SK-N-SH treated with all-trans-retinoic acid at 6 μM for 48 hours (cell line): ENCODE results near the gene TPH1.

Source experiments
- ATAC-seq: fragments of 200-7000 bp; cut with Tn5 transposase; 3 replicates; pipeline ENCODE4 v1.9.1; 2020; ENCODE audit warnings: mild to moderate bottlenecking, moderate library complexity
- BACH2 ChIP-seq: fragments of 250-450 bp; sonication (Bioruptor Pico); IDR thresholded peaks from 2 replicates; pipeline ENCODE4 v1.9.0; 2021; ENCODE audit warnings: mild to moderate bottlenecking, borderline replicate concordance
- CSDC2 ChIP-seq: fragments of 250-450 bp; sonication (Bioruptor Pico); IDR thresholded peaks from 2 replicates; pipeline ENCODE4 v1.5.0; 2020; ENCODE audit warnings: mild to moderate bottlenecking, moderate library complexity
- ESRRG ChIP-seq: fragments of 250-450 bp; sonication (Bioruptor Pico); IDR thresholded peaks from 2 replicates; pipeline ENCODE4 v1.6.1; 2021; ENCODE audit warnings: mild to moderate bottlenecking
- GLIS3 ChIP-seq: fragments of 250-450 bp; sonication (Bioruptor Pico); IDR thresholded peaks from 2 replicates; pipeline ENCODE4 v1.5.0; 2020; ENCODE audit warnings: mild to moderate bottlenecking, moderate library complexity
- PPARA ChIP-seq: fragments of 250-450 bp; sonication (Bioruptor Pico); IDR thresholded peaks from 2 replicates; pipeline ENCODE4 v1.5.0; 2020; ENCODE audit warnings: mild to moderate bottlenecking, borderline replicate concordance
- RARB ChIP-seq: fragments of 250-450 bp; sonication (Bioruptor Pico); IDR thresholded peaks from 2 replicates; pipeline ENCODE4 v1.8.0; 2021; ENCODE audit warnings: mild to moderate bottlenecking, moderate library complexity
- SNAI2 ChIP-seq: fragments of 250-450 bp; sonication (Bioruptor Pico); IDR thresholded peaks from 2 replicates; pipeline ENCODE4 v1.5.0; 2020; ENCODE audit warnings: mild to moderate bottlenecking, moderate library complexity
- ZC3H10 ChIP-seq: fragments of 250-450 bp; sonication (Bioruptor Pico); IDR thresholded peaks from 2 replicates; pipeline ENCODE4 v1.5.1; 2021; ENCODE audit warnings: mild to moderate bottlenecking, moderate library complexity
- ZFP3 ChIP-seq: fragments of 250-450 bp; sonication (Bioruptor Pico); IDR thresholded peaks from 2 replicates; pipeline ENCODE4 v1.5.0; 2020; ENCODE audit warnings: mild to moderate bottlenecking, moderate library complexity
- ZFP30 ChIP-seq: fragments of 450-650 bp; formaldehyde crosslinking; IDR thresholded peaks from 2 replicates; pipeline ENCODE4 v1.5.0; 2022; ENCODE audit warnings: mild to moderate bottlenecking, moderate library complexity
- ZNF565 ChIP-seq: fragments of 450-650 bp; formaldehyde crosslinking; conservative IDR thresholded peaks from 2 replicates; pipeline ENCODE4 v1.5.0; 2020; ENCODE audit warnings: low read depth, mild to moderate bottlenecking, moderate library complexity
- ZNF70 ChIP-seq: fragments of 450-650 bp; formaldehyde crosslinking; IDR thresholded peaks from 2 replicates; pipeline ENCODE4 v1.5.0; 2020; ENCODE audit warnings: mild to moderate bottlenecking, moderate library complexity
- ZNF8 ChIP-seq: fragments of 450-650 bp; formaldehyde crosslinking; IDR thresholded peaks from 2 replicates; pipeline ENCODE4 v1.5.0; 2020; ENCODE audit warnings: mild to moderate bottlenecking, moderate library complexity
- TF ChIP-seq, protein P1 (sequence below): fragments of 250-450 bp; sonication (Bioruptor Pico); IDR thresholded peaks from 2 replicates; pipeline ENCODE4 v1.5.0; 2020; ENCODE audit warnings: mild to moderate bottlenecking, moderate library complexity
- TF ChIP-seq, protein P2 (sequence below): fragments of 250-450 bp; sonication (Bioruptor Pico); IDR thresholded peaks from 2 replicates; pipeline ENCODE4 v1.5.1; 2021; ENCODE audit warnings: mild to moderate bottlenecking, moderate library complexity
- TF ChIP-seq, protein P3 (sequence below): fragments of 250-450 bp; sonication (Bioruptor Pico); IDR thresholded peaks from 2 replicates; pipeline ENCODE4 v1.5.1; 2020; ENCODE audit warnings: low read depth, mild to moderate bottlenecking, moderate library complexity
- TF ChIP-seq, protein P4 (sequence below): fragments of 250-450 bp; sonication (Bioruptor Pico); IDR thresholded peaks from 2 replicates; pipeline ENCODE4 v1.8.0; 2020; ENCODE audit warnings: mild to moderate bottlenecking, moderate library complexity, borderline replicate concordance
- TF ChIP-seq, protein P5 (sequence below): fragments of 250-450 bp; sonication (Bioruptor Pico); IDR thresholded peaks from 2 replicates; pipeline ENCODE4 v1.8.0; 2021; ENCODE audit warnings: low read depth, mild to moderate bottlenecking, moderate library complexity, borderline replicate concordance

TPH1 gene

DNA sequence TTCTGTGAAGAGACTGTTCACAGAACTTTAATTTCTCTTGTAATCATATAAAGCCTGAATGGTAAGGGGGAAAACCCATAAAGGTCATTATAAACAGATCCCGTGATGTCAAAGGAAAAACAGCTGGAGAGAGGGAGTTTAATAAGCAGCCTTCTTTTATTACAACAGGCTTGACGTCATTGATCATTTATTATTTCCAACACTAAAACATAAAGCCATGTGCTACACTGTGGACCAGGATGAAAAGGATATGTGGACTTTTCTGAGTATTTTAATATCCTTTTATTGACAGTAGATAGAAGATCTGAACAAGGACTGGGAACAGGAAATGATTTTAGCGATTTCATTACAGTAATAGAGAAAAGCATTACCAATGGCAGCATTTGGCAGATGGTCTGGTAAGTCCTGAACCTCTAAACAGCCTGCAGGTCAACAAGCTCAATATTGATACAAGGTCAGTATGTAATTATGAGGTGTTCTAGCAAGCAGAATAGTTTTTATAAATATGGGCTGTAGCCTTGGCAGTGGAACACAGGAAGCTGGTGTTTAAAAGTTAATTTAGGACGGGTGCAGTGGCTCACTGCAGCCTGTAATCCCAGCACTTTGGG lies 25.1 kb upstream of the TPH1 start (continued):
- TF ChIP-seq, protein P1, sequence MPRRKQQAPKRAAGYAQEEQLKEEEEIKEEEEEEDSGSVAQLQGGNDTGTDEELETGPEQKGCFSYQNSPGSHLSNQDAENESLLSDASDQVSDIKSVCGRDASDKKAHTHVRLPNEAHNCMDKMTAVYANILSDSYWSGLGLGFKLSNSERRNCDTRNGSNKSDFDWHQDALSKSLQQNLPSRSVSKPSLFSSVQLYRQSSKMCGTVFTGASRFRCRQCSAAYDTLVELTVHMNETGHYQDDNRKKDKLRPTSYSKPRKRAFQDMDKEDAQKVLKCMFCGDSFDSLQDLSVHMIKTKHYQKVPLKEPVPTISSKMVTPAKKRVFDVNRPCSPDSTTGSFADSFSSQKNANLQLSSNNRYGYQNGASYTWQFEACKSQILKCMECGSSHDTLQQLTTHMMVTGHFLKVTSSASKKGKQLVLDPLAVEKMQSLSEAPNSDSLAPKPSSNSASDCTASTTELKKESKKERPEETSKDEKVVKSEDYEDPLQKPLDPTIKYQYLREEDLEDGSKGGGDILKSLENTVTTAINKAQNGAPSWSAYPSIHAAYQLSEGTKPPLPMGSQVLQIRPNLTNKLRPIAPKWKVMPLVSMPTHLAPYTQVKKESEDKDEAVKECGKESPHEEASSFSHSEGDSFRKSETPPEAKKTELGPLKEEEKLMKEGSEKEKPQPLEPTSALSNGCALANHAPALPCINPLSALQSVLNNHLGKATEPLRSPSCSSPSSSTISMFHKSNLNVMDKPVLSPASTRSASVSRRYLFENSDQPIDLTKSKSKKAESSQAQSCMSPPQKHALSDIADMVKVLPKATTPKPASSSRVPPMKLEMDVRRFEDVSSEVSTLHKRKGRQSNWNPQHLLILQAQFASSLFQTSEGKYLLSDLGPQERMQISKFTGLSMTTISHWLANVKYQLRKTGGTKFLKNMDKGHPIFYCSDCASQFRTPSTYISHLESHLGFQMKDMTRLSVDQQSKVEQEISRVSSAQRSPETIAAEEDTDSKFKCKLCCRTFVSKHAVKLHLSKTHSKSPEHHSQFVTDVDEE (CRISPR knock-in tag): no peak
- TF ChIP-seq, protein P2, sequence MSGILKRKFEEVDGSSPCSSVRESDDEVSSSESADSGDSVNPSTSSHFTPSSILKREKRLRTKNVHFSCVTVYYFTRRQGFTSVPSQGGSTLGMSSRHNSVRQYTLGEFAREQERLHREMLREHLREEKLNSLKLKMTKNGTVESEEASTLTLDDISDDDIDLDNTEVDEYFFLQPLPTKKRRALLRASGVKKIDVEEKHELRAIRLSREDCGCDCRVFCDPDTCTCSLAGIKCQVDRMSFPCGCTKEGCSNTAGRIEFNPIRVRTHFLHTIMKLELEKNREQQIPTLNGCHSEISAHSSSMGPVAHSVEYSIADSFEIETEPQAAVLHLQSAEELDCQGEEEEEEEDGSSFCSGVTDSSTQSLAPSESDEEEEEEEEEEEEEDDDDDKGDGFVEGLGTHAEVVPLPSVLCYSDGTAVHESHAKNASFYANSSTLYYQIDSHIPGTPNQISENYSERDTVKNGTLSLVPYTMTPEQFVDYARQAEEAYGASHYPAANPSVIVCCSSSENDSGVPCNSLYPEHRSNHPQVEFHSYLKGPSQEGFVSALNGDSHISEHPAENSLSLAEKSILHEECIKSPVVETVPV: no peak
- TF ChIP-seq ZC3H10: no peak
- TF ChIP-seq, all 23 proteins: peak for 0

DNA sequence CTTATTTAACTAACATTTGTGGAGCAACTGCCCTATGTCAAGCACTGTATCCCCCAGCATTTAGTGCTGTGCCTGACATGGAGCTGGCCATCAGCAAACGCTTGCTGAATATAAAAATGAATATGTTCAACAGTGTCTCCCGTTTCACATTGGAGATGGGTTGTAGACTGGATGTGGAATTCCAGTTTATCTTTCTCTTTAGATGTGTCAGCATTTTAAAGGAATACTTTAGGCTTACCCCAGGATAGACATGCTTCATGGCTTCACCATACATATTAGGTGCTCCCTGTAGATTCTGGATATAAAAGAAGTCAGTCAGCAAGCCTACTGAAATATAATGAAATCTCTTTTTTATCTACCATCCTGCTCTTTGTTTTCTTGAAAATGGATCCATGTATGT lies 21.3 kb upstream of the TPH1 start:
- TF ChIP-seq RARB (no peak), ESRRG (no peak), PPARA (CRISPR knock-in tag) (no peak), GLIS3 (CRISPR knock-in tag) (no peak), SNAI2 (CRISPR knock-in tag) (no peak), ZFP30 (CRISPR knock-in tag) (no peak), BACH2 (CRISPR knock-in tag) (no peak), ZNF565 (CRISPR knock-in tag) (no peak), ZFP3 (CRISPR knock-in tag) (no peak), ZNF70 (CRISPR knock-in tag) (no peak), ZNF8 (CRISPR knock-in tag) (no peak)
- TF ChIP-seq, protein P3, sequence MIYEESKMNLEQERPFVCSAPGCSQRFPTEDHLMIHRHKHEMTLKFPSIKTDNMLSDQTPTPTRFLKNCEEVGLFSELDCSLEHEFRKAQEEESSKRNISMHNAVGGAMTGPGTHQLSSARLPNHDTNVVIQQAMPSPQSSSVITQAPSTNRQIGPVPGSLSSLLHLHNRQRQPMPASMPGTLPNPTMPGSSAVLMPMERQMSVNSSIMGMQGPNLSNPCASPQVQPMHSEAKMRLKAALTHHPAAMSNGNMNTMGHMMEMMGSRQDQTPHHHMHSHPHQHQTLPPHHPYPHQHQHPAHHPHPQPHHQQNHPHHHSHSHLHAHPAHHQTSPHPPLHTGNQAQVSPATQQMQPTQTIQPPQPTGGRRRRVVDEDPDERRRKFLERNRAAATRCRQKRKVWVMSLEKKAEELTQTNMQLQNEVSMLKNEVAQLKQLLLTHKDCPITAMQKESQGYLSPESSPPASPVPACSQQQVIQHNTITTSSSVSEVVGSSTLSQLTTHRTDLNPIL (CRISPR knock-in tag): no peak
- TF ChIP-seq, protein P4, sequence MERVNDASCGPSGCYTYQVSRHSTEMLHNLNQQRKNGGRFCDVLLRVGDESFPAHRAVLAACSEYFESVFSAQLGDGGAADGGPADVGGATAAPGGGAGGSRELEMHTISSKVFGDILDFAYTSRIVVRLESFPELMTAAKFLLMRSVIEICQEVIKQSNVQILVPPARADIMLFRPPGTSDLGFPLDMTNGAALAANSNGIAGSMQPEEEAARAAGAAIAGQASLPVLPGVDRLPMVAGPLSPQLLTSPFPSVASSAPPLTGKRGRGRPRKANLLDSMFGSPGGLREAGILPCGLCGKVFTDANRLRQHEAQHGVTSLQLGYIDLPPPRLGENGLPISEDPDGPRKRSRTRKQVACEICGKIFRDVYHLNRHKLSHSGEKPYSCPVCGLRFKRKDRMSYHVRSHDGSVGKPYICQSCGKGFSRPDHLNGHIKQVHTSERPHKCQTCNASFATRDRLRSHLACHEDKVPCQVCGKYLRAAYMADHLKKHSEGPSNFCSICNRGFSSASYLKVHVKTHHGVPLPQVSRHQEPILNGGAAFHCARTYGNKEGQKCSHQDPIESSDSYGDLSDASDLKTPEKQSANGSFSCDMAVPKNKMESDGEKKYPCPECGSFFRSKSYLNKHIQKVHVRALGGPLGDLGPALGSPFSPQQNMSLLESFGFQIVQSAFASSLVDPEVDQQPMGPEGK (CRISPR knock-in tag): no peak
- TF ChIP-seq, protein P5, sequence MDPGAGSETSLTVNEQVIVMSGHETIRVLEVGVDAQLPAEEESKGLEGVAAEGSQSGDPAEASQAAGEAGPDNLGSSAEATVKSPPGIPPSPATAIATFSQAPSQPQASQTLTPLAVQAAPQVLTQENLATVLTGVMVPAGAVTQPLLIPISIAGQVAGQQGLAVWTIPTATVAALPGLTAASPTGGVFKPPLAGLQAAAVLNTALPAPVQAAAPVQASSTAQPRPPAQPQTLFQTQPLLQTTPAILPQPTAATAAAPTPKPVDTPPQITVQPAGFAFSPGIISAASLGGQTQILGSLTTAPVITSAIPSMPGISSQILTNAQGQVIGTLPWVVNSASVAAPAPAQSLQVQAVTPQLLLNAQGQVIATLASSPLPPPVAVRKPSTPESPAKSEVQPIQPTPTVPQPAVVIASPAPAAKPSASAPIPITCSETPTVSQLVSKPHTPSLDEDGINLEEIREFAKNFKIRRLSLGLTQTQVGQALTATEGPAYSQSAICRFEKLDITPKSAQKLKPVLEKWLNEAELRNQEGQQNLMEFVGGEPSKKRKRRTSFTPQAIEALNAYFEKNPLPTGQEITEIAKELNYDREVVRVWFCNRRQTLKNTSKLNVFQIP (CRISPR knock-in tag): no peak
- no peak for ATAC-seq

DNA sequence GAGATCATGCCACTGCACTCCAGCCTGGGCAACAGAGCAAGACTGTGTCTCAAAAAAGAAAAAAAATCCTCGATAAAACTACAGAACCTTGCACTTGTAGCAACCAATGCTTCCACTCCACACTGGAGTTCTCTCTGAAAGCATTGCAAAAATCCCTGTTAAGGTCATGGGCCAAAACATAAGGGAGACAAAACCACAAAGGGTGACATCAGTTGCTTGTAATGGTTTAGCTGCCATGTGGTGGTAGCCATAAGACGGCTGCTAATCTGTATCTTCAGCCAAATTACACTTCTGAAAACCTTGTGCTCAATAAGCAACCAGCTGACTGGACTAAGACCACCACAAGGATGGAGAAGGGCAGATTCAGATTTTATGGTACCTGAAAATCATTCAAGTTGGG lies 20.6 kb upstream of the TPH1 start:
- ATAC-seq: no peak
- TF ChIP-seq CSDC2 (CRISPR knock-in tag): no peak
- TF ChIP-seq RARB: no peak
- TF ChIP-seq SNAI2 (CRISPR knock-in tag): no peak
- no peak for TF ChIP-seq ZC3H10
- TF ChIP-seq ZFP3 (CRISPR knock-in tag): no peak
- no peak for TF ChIP-seq ZNF565 (CRISPR knock-in tag)

DNA sequence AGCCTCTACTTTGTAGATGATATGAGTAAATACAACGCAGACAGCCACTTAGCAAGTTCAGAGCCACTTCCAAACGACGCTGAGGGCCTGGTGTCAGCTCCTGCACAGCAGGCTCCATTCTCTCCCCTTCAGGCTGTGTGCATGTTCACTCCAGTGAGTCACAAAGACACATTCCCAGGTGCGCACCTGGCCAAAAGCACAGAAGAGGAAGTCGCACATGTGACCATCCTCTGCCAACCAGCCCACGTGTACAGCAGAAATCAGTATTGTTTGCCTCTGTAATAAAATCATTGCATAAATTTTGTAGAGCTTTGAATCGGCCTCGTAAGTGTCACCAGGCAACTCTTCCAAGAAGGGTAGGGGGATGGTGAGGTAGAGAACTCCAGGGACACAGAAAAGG lies 19.5 kb upstream of the TPH1 start:
- ATAC-seq: no peak
- TF ChIP-seq ZC3H10: no peak
- TF ChIP-seq ZFP3 (CRISPR knock-in tag): no peak
- TF ChIP-seq ESRRG: no peak
